HepG2 (cell line): ENCODE data around the gene SPN. TPM values are rescaled to one million over a fixed set of nuclear protein-coding genes. Genes with fewer than 3 reads are reported as not detected.
A peak's percentile ranks its signal among the peaks of the same experiment; 100 is the strongest.
"Not testable (repeated sequence)": the region's sequence is repeated elsewhere in the genome, so short reads cannot be mapped to it uniquely, and the experiment has no call there.

Source experiments
- ATAC-seq: fragments of 200-7000 bp; cut with Tn5 transposase; 3 replicates; pipeline ENCODE4 v1.9.1; 2020; ENCODE audit warnings: mild to moderate bottlenecking, moderate library complexity
- BruUV-seq: library from RNA; stranded (reverse); fragments of 400-500 nt; replicated peaks from 2 replicates; lab custom pipeline; 2021; lab: Mats Ljungman, UMichigan
- CTCF ChIA-PET: fragments of 300-600 bp; formaldehyde crosslinking; extraction: SDS; loops from one replicate; lab custom pipeline; 2021; ENCODE audit warnings: low total read pairs, inconsistent platforms, low intra/inter-chr PET ratio; lab: Yijun Ruan, JAX
- POLR2A ChIA-PET: fragments of 350-600 bp; sonication (Branson Sonifier 250); formaldehyde crosslinking; loops from one replicate; lab custom pipeline; 2020; ENCODE audit warnings: antibody characterized with exemption, inconsistent platforms; lab: Yijun Ruan, JAX
- DNase-seq: peaks from one replicate; pipeline ENCODE4 v3.0.0-alpha.2; 2015; ENCODE audit warnings: low spot score
- FAIRE-seq: peaks from 3 replicates; lab custom pipeline; 2011; peaks lifted over from hg19 to GRCh38; lab: Jason Lieb, UNC
- H2AFZ ChIP-seq: one replicate; pipeline ENCODE4 v1.6.1; 2011; ENCODE audit warnings: low read length, inconsistent platforms
- H3K27ac ChIP-seq: fragments of 300-600 bp; 3 replicates; pipeline ENCODE4 v1.8.0; 2011; ENCODE audit warnings: mixed run types, mild to moderate bottlenecking, mixed read lengths, low read length, inconsistent platforms; ENCODE audit not compliant: insufficient read depth; ENCODE audit errors: extremely low read length
- H3K27me3 ChIP-seq, 2 experiments: fragments of 200-600 bp in 1 of 2; 2 replicates in 1 of 2; 3 replicates in 1 of 2; pipeline versions ENCODE4 v1.6.0 to v1.8.0; 2011; ENCODE audit warnings: low read length in 2 of 2, mild to moderate bottlenecking in 2 of 2, moderate library complexity in 2 of 2, inconsistent platforms in 1 of 2; ENCODE audit not compliant: insufficient read depth in 2 of 2, control insufficient read depth in 1 of 2
- H3K36me3 ChIP-seq, 2 experiments: fragments of 200-600 bp in 1 of 2; replicated peaks in 1 of 2; 2 replicates in 1 of 2; 3 replicates in 1 of 2; pipeline versions ENCODE4 v1.5.1 to v1.8.0; 2011; ENCODE audit warnings: low read length in 2 of 2, inconsistent platforms in 1 of 2; ENCODE audit not compliant: insufficient read depth in 2 of 2, control insufficient read depth in 1 of 2
- H3K4me1 ChIP-seq: 2 replicates; pipeline ENCODE4 v1.5.1; 2012; ENCODE audit warnings: low read length, inconsistent platforms; ENCODE audit not compliant: insufficient read depth
- H3K4me2 ChIP-seq: 2 replicates; pipeline ENCODE4 v1.6.0; 2011; ENCODE audit warnings: low read depth, low read length, inconsistent platforms
- H3K4me3 ChIP-seq, 3 experiments: fragments of 200-600 bp in 1 of 3; sonication (generic), shearing (Covaris generic) in 1 of 3; replicated peaks in 1 of 3; 2 replicates each; pipeline ENCODE4 v1.5.1; 2011 to 2016; ENCODE audit warnings: low read length in 3 of 3, inconsistent platforms in 2 of 3, low read depth in 2 of 3, mild to moderate bottlenecking in 2 of 3, control low read depth in 1 of 3, mixed read lengths in 1 of 3; ENCODE audit not compliant: insufficient read depth in 1 of 3
- H3K79me2 ChIP-seq: one replicate; pipeline ENCODE4 v1.6.1; 2011; ENCODE audit warnings: low read length, inconsistent platforms; ENCODE audit not compliant: insufficient read depth
- H3K9ac ChIP-seq: 2 replicates; pipeline ENCODE4 v1.6.0; 2011; ENCODE audit warnings: mild to moderate bottlenecking, low read depth, low read length, inconsistent platforms; ENCODE audit not compliant: insufficient read depth
- H3K9me3 ChIP-seq: 2 replicates; pipeline ENCODE4 v1.5.1; 2012; ENCODE audit warnings: mild to moderate bottlenecking, low read length
- H4K20me1 ChIP-seq: 2 replicates; pipeline ENCODE4 v1.6.0; 2011; ENCODE audit warnings: inconsistent platforms, mild to moderate bottlenecking, low read length, moderate library complexity; ENCODE audit not compliant: insufficient read depth
- WGBS: methylation state at CpG from one replicate; pipeline ENCODE4 v1.1.6; 2017; ENCODE audit warnings: low lambda C conversion rate; 5-methylcytosine and 5-hydroxymethylcytosine counted together
- in situ Hi-C: cut with HindIII; loops from 2 replicates; pipeline ENCODE4 v1.10.0; 2017; ENCODE audit warnings: low pct_unique_long_range_greater_than_20kb; ENCODE audit not compliant: extremely low pct_ligation_motif_present
- intact Hi-C: fragments of 100-400 bp; cut with micrococcal nuclease; formaldehyde crosslinking; loops from one replicate; pipeline ENCODE4 v1.10.0; 2022; ENCODE audit not compliant: unreplicated experiment
- polyA plus RNA-seq, 8 experiments: library from polyadenylated mRNA; depleted of rRNA in 3 of 8; stranded (reverse) in 7 of 8; unstranded in 1 of 8; fragments of >200 nt; fragmentation: Illumina TruSeq in 4 of 8; extraction: Trizol in 4 of 8; gene quantifications; 2 replicates each; pipeline versions ENCODE4 v1.2.1 to v1.2.3, GENCODE V29; 2011 to 2016; ENCODE audit warnings: low read depth in 4 of 8, missing spikeins in 1 of 8, mixed read lengths in 1 of 8; ENCODE audit not compliant: insufficient read depth in 1 of 8
- total RNA-seq, 5 experiments: library from RNA; depleted of rRNA; stranded (reverse); fragments of >200 nt; fragmentation: Illumina TruSeq; extraction: Trizol; gene quantifications; 2 replicates each; pipeline ENCODE4 v1.2.3, GENCODE V29; 2016; ENCODE audit warnings: low read depth in 1 of 5

SPN gene
- total and polyA plus RNA-seq, 2 of the 13 experiments (the other 11 are each of a cell fraction or from before 2014, with no cell fraction given), result 0.22 to 1.6 TPM

GRCh38 chr16:29629318-29629717, 33.7 kb upstream of the SPN start:
- ATAC-seq, result peak; percentile 84
- H2AFZ ChIP-seq, CTCF ChIA-PET, POLR2A ChIA-PET, FAIRE-seq, H4K20me1 ChIP-seq, H3K27ac ChIP-seq, H3K9ac ChIP-seq, BruUV-seq, intact Hi-C loops, in situ Hi-C loops, H3K27me3 ChIP-seq, DNase-seq, H3K4me1 ChIP-seq, H3K36me3 ChIP-seq, H3K79me2 ChIP-seq, H3K9me3 ChIP-seq: not testable (repeated sequence)
- 16% methylated on average over 8 of the region's 10 CpGs for WGBS
- peak overlapping the region in 2 of 3 experiments; percentile 34 to 49; a peak in 3 of 6 replicates for H3K4me3 ChIP-seq
- H3K4me2 ChIP-seq, result peak overlapping the region; percentile 84

- FAIRE-seq, ATAC-seq, in situ Hi-C loops: not testable (repeated sequence)
Observed at GRCh38 chr16:29631658-29632057, 31.4 kb upstream of the SPN start.

GRCh38 chr16:29635902-29636301, 27.1 kb upstream of the SPN start:
- H3K4me3 ChIP-seq, H4K20me1 ChIP-seq, POLR2A ChIA-PET, FAIRE-seq, H3K79me2 ChIP-seq, BruUV-seq, H3K9me3 ChIP-seq, H3K27me3 ChIP-seq, H3K4me2 ChIP-seq, H2AFZ ChIP-seq, DNase-seq, H3K36me3 ChIP-seq, H3K9ac ChIP-seq, CTCF ChIA-PET, H3K4me1 ChIP-seq, intact Hi-C loops, H3K27ac ChIP-seq, in situ Hi-C loops: not testable (repeated sequence)
- ATAC-seq, result peak; percentile 46
- 48% methylated on average over 12 of the region's 16 CpGs for WGBS

More at GRCh38 chr16:29631658-29632057, 31.4 kb upstream of the SPN start:
- H3K27me3 ChIP-seq, H3K9me3 ChIP-seq, H3K4me1 ChIP-seq, H2AFZ ChIP-seq, H3K4me2 ChIP-seq, CTCF ChIA-PET, BruUV-seq, DNase-seq, H3K4me3 ChIP-seq, H4K20me1 ChIP-seq, H3K36me3 ChIP-seq, H3K9ac ChIP-seq, intact Hi-C loops, POLR2A ChIA-PET, H3K27ac ChIP-seq, H3K79me2 ChIP-seq: not testable (repeated sequence)
- 63% methylated on average over 19 of the region's 20 CpGs for WGBS
